ENCODE measurements around the gene NOPCHAP1. TPM values are rescaled to one million over a fixed set of nuclear protein-coding genes. Genes with fewer than 3 reads are reported as not detected.

The NOPCHAP1 gene
- total RNA-seq, 2 experiments from 2014 or later, result 16.1 to 21.2 TPM

- H3K27ac Mint-ChIP-seq, result peak overlapping the region; percentile 17
- peaks cover 2% of the 10 kb centered on the region for H3K36me3 Mint-ChIP-seq
- peaks cover 49% of the 10 kb centered on the region for H3K27me3 Mint-ChIP-seq
- ATAC-seq (no peak), DNase-seq (no peak)
- no peaks in the 10 kb centered on the region for H3K9me3 Mint-ChIP-seq (ENCODE audit: low read depth)
- peaks cover 23% of the 10 kb centered on the region for H3K4me1 Mint-ChIP-seq
- H3K4me3 Mint-ChIP-seq, result peak overlapping the region; percentile 73
- CTCF ChIA-PET, result interaction anchor here (0.9 to 3.0 kb wide), 2 partner anchors 96 to 575 kb away, joined by 3 to 18 read pairs; no protein-coding TSS in a partner anchor
These were observed 29.0 kb upstream of the NOPCHAP1 start for GRCh38 chr12:104956870-104957718.

GRCh38 chr12:104957719-104958000 lies 28.5 kb upstream of the NOPCHAP1 start:
- CTCF ChIA-PET, result interaction anchor here (0.8 to 3.0 kb wide), 5 partner anchors 9 to 584 kb away, joined by 3 to 18 read pairs (median 3); no protein-coding TSS in a partner anchor
- Mint-ChIP-seq H3K9me3 (ENCODE audit: low read depth) (no peaks in the 10 kb centered on the region), H3K27ac (peak overlapping the region; percentile 17), H3K4me1 (peaks cover 23% of the 10 kb centered on the region), H3K4me3 (peak overlapping the region; percentile 73), H3K27me3 (peaks cover 51% of the 10 kb centered on the region), H3K36me3 (peaks cover 2% of the 10 kb centered on the region)
- peak; percentile 35 for ATAC-seq
- peak; percentile 47 for DNase-seq

- Mint-ChIP-seq H3K27me3 (peaks cover 53% of the 10 kb centered on the region), H3K9me3 (ENCODE audit: low read depth) (no peaks in the 10 kb centered on the region), H3K36me3 (peaks cover 2% of the 10 kb centered on the region), H3K4me1 (peaks cover 23% of the 10 kb centered on the region), H3K27ac (peak within 1 kb of the TSS; percentile 73), H3K4me3 (peak within 1 kb of the TSS; percentile 81)
- CTCF ChIA-PET, result interaction anchor here (0.8 to 3.0 kb wide), 9 partner anchors 9 to 584 kb away, joined by 3 to 18 read pairs (median 3); no protein-coding TSS in a partner anchor
- DNase-seq (peak; percentile 82), ATAC-seq (peak; percentile 91)
These were observed 27.9 kb upstream of the NOPCHAP1 start, which contains the start of gene SLC41A2 for GRCh38 chr12:104958001-104958804. SLC41A2 (minus strand) TSS chr12:104958290; CDS start chr12:104928527, 29,763 bp downstream.

GRCh38 chr12:104958805-104959334 lies 27.2 kb upstream of the NOPCHAP1 start:
- Mint-ChIP-seq H3K27ac (peak overlapping the region; percentile 73), H3K9me3 (ENCODE audit: low read depth) (no peaks in the 10 kb centered on the region), H3K4me3 (peak overlapping the region; percentile 81), H3K27me3 (peaks cover 57% of the 10 kb centered on the region), H3K36me3 (peaks cover 2% of the 10 kb centered on the region), H3K4me1 (peaks cover 23% of the 10 kb centered on the region)
- ATAC-seq (no peak), DNase-seq (no peak)
- CTCF ChIA-PET, result interaction anchor here (0.9 to 3.0 kb wide), 8 partner anchors 9 to 101 kb away, joined by 3 to 18 read pairs (median 4); no protein-coding TSS in a partner anchor

- Mint-ChIP-seq H3K4me3 (peak overlapping the region; percentile 81), H3K36me3 (peaks cover 2% of the 10 kb centered on the region), H3K27ac (no peak overlapping the region), H3K4me1 (peaks cover 23% of the 10 kb centered on the region), H3K9me3 (ENCODE audit: low read depth) (no peaks in the 10 kb centered on the region), H3K27me3 (peaks cover 59% of the 10 kb centered on the region)
- no peak for ATAC-seq
- no peak for DNase-seq
- CTCF ChIA-PET, result interaction anchor here (0.9 to 3.0 kb wide), 8 partner anchors 8 to 100 kb away, joined by 3 to 18 read pairs (median 4); no protein-coding TSS in a partner anchor
These were observed 26.7 kb upstream of the NOPCHAP1 start for GRCh38 chr12:104959335-104959841.

GRCh38 chr12:104960464-104960863 lies 25.7 kb upstream of the NOPCHAP1 start:
- Mint-ChIP-seq H3K27me3 (peaks cover 65% of the 10 kb centered on the region), H3K4me1 (peaks cover 23% of the 10 kb centered on the region), H3K4me3 (no peak overlapping the region), H3K36me3 (peaks cover 2% of the 10 kb centered on the region), H3K9me3 (ENCODE audit: low read depth) (no peaks in the 10 kb centered on the region), H3K27ac (no peak overlapping the region)
- ATAC-seq (no peak), DNase-seq (no peak)
- CTCF ChIA-PET, result interaction anchor here (0.7 to 1.2 kb wide), 2 partner anchors 15 to 30 kb away, joined by 3 read pairs; no protein-coding TSS in a partner anchor

- peaks cover 65% of the 10 kb centered on the region for H3K27me3 Mint-ChIP-seq
- no peaks in the 10 kb centered on the region for H3K9me3 Mint-ChIP-seq (ENCODE audit: low read depth)
- ATAC-seq (no peak), DNase-seq (no peak)
- H3K27ac Mint-ChIP-seq, result no peak overlapping the region
- H3K4me1 Mint-ChIP-seq, result peaks cover 11% of the 10 kb centered on the region
- H3K4me3 Mint-ChIP-seq, result no peak overlapping the region
- CTCF ChIA-PET, result interaction anchor here (0.8 kb wide), 1 partner anchor 55 kb away, joined by 3 read pairs; no protein-coding TSS in a partner anchor
- H3K36me3 Mint-ChIP-seq, result peaks cover 2% of the 10 kb centered on the region
These were observed 22.4 kb upstream of the NOPCHAP1 start for GRCh38 chr12:104963757-104964156.

GRCh38 chr12:104964167-104964855 lies 21.8 kb upstream of the NOPCHAP1 start:
- H3K4me3 Mint-ChIP-seq, result no peak overlapping the region
- DNase-seq (no peak), ATAC-seq (no peak)
- no peaks in the 10 kb centered on the region for H3K9me3 Mint-ChIP-seq (ENCODE audit: low read depth)
- no peak overlapping the region for H3K27ac Mint-ChIP-seq
- peaks cover 59% of the 10 kb centered on the region for H3K27me3 Mint-ChIP-seq
- peaks cover 6% of the 10 kb centered on the region for H3K4me1 Mint-ChIP-seq
- H3K36me3 Mint-ChIP-seq, result peaks cover 2% of the 10 kb centered on the region
- CTCF ChIA-PET, result no interaction called here

GRCh38 chr12:104964856-104965205 lies 21.3 kb upstream of the NOPCHAP1 start:
- Mint-ChIP-seq H3K36me3 (peaks cover 2% of the 10 kb centered on the region), H3K9me3 (ENCODE audit: low read depth) (no peaks in the 10 kb centered on the region), H3K27me3 (peaks cover 54% of the 10 kb centered on the region), H3K4me3 (no peak overlapping the region), H3K27ac (no peak overlapping the region), H3K4me1 (peaks cover 1% of the 10 kb centered on the region)
- DNase-seq (no peak), ATAC-seq (no peak)
- CTCF ChIA-PET, result no interaction called here

GRCh38 chr12:104966677-104967076 lies 19.4 kb upstream of the NOPCHAP1 start:
- DNase-seq, result no peak
- no peaks in the 10 kb centered on the region for H3K36me3 Mint-ChIP-seq
- H3K27me3 Mint-ChIP-seq, result peaks cover 40% of the 10 kb centered on the region
- no peak overlapping the region for H3K4me3 Mint-ChIP-seq
- no peaks in the 10 kb centered on the region for H3K9me3 Mint-ChIP-seq (ENCODE audit: low read depth)
- no peaks in the 10 kb centered on the region for H3K4me1 Mint-ChIP-seq
- ATAC-seq, result no peak
- H3K27ac Mint-ChIP-seq, result no peak overlapping the region
- CTCF ChIA-PET, result interaction anchor here (0.8 to 1.5 kb wide), 2 partner anchors 8 to 585 kb away, joined by 3 to 4 read pairs; no protein-coding TSS in a partner anchor

- H3K4me3 Mint-ChIP-seq, result no peak overlapping the region
- CTCF ChIA-PET, result interaction anchor here (0.8 kb wide), 1 partner anchor 783 kb away, joined by 3 read pairs; no protein-coding TSS in a partner anchor
- H3K4me1 Mint-ChIP-seq, result no peaks in the 10 kb centered on the region
- no peaks in the 10 kb centered on the region for H3K9me3 Mint-ChIP-seq (ENCODE audit: low read depth)
- H3K27me3 Mint-ChIP-seq, result peaks cover 25% of the 10 kb centered on the region
- H3K27ac Mint-ChIP-seq, result no peak overlapping the region
- no peak for DNase-seq
- no peaks in the 10 kb centered on the region for H3K36me3 Mint-ChIP-seq
- no peak for ATAC-seq
These were observed 16.8 kb upstream of the NOPCHAP1 start for GRCh38 chr12:104969343-104969742.

GRCh38 chr12:104971306-104971705 lies 14.8 kb upstream of the NOPCHAP1 start:
- H3K27me3 Mint-ChIP-seq, result peaks cover 10% of the 10 kb centered on the region
- H3K4me3 Mint-ChIP-seq, result no peak overlapping the region
- ATAC-seq (no peak), DNase-seq (no peak)
- no peak overlapping the region for H3K27ac Mint-ChIP-seq
- peaks cover 6% of the 10 kb centered on the region for H3K4me1 Mint-ChIP-seq
- CTCF ChIA-PET, result no interaction called here
- H3K36me3 Mint-ChIP-seq, result no peaks in the 10 kb centered on the region
- H3K9me3 Mint-ChIP-seq (ENCODE audit: low read depth), result no peaks in the 10 kb centered on the region

Measured in activated CD8-positive, alpha-beta memory T cell treated with anti-CD3 and anti-CD28 coated beads, Interleukin-2, amount 10 ng/mL, durations not matched to agents 7 days and 5 days (primary cell).